Measurements from ENCODE around the gene DEGS1.

Gene DEGS1

DNA sequence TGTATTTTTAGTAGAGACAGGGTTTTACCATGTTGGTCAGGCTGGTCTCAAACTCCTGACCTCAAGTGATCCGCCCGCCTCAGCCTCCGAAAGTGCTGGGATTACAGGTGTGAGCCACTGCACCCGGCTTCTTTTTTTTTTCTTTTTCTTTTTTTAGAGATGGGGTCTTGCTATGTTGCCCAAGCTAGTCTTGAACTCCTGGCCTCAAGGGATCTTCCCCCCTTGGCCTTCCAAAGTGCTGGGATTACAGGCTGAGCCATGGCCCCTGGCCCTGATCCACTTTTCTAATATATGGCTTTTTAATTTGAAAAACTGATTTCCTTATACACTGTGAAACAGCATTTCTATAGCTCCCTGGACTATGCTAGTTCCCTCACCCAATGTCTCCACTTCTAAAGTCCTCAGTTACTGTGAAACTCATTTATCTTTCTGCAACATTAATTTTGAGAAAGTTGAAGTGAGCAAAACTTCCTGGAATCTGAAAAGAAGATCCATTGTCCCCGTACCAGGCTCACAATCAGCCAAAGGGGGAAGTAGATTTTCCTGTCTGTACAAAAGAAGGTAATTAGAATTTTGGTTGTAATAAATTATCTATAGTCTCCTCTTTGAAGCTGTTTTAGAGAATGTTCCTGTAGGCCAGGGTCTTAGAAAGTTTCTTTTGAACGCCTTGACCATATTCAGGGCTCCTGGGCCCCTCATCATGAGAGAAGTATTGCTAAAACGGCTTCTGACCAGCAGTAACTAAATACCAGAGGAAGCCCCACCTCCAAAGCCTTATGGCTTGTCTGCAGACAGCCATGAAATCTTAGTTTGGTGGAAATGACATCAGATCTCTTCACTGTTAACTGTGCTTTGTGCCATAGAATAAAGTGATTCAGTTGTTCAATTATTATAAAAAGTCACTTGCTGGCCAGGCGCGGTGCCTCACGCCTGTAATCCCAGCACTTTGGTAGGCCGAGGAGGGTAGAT, 34.9 kb downstream of the DEGS1 start:
- no peak for DNase-seq

DNA sequence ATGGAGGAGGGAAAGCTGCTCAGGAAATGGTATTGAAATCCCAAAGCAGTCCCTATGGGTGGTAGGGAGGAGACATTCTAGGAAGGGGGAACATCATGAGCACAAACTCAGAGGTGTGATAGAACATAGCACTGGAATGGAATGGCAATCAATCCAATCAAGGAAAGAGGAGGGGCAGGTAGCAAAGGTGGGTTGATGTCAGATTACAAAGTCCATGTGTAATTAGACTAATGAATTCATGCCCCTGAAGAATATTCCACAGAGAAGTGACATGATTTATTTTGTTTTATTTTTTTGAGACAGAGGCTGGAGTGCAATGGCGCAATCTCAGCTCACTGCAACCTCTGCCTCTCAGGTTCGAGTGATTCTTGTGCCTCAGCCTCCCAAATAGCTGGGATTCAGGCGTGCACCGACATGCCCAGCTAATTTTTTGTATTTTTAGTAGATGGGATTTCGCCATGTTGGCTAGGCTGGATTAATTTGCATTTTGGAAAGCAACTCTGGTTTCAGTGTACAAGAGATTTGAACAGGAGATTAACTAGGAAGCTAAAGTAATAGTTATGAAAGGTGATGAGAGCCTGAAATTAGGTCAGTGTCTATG, 36.1 kb downstream of the DEGS1 start:
- DNase-seq, result no peak

DNA sequence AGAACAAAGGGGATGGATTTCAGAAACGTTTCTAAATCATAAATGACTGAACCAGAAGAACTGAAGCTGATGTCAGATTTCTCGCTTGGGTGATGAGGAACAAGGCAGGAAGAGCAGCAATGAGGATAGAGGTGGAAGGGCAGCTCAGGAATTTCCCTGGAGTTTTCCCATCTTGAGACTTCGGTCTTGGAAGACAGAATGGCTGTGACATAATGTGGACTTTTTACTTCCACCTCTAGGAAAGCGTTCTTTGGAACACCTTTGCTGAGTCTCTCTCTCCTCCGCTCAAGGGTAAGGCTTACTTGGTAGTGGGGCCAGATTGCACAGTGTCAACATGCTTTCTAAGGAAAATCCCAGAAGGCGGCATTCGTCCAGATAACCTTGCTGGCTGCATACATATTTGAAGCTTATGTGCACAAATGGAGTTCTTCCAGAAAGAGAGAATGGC, 36.6 kb downstream of the DEGS1 start:
- no peak for DNase-seq

DNA sequence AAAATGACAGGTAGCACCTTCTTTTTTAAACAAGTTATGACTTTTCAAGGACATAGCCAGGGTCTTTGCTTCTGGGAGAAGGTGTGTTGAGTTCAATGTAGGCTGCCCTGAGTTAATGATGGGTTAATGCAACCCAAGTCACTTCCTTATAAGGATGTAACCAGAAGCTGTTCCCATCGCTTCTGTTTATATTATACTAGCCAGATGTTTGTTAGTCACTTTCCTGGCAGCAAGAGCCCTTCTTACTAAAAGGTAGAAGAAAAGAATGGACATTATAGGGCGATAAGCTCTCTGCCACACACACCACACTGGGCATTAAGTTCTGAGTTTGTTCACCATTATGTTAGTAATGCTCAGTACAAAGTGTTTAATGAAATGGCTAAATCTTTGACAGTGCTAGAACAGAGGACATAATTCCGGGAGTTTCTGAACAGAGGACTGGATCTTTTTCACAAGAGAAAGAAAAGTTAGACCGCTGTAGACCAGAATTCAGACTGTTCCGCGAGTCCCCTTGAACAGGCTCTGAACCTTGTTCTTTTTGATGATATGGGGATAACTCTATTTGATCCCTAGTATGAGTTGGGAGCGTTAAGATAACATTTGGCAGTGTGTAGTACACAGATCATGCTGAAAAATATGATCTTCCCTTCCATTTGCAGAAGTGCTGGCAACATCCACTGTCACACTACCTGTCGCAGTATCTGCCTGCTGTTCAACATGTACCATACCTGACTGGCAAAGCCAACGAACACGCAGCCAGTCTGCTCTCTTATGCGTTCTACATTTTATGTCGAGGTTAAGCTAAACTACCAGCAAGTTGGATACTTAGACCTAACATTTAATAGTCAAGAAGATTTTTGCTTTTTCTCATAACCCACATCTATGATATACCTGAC, 41.0 kb downstream of the DEGS1 start:
- DNase-seq, result no peak

DNA sequence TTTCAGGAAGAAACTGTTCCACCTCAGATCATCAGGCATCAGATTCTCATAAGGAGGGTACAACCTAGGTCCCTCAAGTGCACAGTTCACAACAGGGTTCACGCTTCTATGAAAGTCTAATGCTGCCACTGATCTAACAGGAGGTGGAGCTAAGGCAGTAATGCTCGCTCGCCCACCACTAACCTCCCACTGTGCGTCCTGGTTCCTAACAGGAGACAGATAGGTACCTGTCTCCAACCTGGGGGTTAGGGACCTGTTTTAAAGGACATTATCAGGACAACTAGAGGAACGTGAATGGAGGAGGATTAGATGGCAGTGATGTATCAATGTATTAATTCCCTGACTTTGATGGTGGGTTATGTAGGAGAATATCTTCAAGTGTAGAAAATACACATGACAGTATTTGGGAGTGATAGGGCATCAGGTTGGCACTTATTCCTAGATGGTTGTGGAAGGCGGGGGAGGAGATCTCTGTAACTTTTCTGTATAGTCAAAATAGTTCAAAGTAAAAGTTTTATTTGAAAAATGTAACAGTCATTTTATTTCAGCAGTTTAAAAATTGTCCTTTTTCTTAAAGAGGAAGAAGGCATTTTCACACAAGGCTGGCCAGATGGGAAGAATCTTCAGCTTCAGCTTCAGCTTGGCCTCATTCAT, 43.9 kb downstream of the DEGS1 start:
- DNase-seq, result no peak

DNA sequence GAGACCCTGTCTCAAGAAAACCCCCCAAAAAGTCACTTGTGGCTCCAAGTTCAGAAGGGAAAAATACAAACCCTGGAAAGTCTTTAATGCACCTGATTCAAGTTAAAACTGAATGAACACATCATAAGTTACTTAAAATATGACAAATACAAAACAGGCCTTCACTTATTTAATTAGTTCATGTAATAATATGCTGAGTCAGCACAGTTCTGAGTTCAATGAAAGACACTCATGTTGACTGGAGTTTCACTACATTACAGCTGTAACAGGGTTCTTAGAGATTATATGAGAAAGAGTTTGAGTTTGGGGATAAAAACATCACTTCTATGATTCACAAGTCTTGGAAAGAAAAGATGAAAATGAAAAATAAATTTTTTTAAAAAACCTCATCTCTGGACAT, 51.0 kb downstream of the DEGS1 start:
- DNase-seq, result no peak

DNA sequence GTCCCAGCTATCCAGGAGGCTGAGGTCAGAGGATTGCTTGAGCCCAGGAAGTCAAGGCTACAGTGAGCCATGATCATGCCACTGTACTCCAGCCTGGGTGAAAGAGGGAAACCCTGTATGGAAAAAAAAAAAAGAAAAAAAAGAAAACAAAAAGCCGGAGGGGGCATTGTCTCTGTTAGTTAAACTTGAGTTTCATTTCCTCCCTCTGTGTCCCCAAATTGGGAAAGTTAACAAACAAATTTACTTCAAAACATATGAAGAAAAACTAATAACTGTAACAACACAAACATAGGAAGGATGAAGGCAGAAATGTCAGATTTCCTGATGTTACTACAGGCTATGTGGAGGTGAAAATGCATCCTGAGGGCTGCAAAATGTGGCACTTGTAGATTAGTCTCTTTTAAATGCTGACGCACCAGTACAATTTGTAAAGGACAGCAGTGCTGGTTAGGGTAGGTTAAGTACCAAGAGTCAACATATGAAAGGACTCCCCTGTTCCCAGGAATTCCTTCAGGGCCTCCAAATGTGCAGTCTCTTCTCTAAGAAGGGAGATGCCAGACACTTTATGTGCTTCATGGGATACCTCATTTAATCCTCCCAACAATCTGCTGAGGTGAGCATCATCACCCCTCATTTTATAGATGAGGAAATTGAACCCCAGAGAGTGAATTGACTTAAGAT, 52.9 kb downstream of the DEGS1 start:
- no peak for DNase-seq

DNA sequence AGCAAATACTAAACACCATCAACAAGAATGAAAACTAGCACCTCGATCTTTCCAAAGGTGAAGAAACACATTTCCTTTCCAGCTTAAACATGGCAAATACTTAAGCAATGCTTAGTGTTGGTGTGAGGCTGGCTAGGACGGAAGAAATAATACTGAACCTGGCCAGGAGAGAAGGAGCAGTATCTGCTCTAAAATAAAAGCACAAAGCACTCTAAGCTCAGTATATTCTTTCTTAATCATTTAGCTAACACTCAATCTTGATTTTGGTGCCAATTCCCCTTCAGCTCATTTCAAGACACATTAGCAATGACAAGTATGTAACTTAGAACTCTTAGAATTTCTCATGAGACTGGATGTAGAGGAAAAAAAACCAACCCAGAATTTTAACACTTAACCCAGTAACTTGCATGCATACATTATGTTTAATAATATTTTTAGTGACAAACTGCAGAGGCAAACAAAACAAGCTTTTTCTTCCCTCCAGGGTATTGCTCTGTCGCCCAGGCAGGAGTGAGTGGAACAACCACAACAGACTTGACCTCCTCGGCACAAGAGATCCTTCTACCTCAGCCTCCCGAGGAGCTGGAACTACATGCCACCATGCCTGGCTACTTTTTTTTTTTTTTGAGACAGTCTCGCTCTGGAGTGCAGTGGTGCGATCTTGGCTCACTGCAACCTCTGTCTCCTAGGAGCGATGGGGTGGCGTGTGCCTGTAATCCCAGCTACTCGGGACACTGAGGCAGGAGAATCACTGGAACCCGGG, 54.3 kb downstream of the DEGS1 start:
- no peak for DNase-seq

DNA sequence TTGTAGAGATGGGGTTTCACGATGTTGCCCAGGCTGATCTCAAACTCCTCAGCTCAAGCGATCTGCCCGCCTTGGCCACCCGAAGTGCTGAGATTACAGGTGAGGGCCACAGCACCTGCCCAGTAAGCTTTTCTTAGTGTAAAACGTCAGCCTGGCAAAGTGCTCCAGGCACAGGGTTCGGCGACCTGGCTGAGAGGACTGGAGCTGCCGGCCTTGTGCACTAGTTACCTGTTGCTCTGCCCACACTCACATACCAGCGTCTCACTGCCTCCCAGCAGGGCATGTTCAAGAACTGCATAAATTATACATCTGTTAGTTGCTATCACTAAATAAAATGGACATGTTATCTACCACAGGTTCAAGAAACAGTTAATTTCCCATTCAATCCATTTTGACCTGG, 55.2 kb downstream of the DEGS1 start:
- no peak for DNase-seq

DNA sequence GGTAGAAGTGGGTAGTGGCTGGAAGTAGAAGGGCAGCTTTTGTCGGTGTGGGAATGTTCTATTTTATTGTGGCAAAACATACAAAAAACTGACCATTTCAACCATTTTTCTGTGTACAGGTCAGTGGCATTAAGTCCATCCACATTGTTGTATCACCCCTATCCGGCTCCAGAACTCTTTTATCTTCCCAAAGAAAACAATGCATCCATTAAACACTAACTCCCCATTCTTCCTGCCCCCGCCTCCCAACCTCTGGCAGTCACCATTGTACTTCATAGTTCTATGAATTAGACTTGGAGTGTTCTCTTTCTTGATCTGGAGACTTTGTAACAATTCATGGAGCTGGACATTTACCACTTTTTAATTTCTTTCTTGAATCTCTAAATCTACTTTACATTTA, 55.7 kb downstream of the DEGS1 start:
- DNase-seq, result no peak

All from CD4-positive, alpha-beta T cell treated with Interleukin-17A for 4 hours (primary cell).